ENCODE results near the gene SLC12A9.

Gene SLC12A9

DNA sequence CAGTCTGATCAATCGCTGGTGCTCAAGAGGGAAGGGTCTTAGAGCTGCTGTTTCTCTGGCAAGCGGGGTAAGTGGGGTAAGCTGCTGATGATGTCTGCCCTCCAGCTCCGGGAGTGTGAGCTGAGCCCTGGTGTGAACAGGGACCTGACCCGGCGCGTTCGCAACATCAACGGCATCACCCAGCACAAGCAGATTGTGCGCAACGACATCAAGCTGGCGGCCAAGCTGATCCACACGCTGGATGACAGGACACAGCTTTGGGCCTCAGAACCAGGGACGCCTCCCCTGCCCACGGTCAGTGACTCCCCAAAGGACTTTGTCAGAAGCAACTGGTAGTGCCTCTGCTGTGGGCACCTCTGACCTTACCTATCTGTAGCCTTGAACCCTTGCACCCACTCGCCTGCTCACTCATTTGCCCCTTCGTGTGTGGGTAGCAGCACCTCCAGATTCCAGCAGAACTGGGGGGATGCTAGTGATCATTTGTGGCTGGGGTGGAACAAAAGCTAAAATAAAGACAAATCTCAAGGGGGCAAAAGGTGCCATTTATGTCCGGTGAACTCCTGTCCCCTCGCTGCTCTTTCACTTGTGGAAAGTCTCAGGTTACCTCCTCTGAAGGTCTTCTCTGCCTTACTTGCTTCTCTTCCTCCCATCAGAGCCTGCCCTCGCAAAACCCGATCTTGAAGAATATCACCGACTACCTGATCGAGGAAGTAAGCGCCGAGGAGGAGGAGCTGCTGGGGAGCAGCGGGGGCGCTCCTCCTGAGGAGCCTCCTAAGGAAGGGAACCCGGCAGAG, 33.8 kb downstream of the SLC12A9 start:
- DNase-seq (ENCODE audit: low spot score), result no peak

DNA sequence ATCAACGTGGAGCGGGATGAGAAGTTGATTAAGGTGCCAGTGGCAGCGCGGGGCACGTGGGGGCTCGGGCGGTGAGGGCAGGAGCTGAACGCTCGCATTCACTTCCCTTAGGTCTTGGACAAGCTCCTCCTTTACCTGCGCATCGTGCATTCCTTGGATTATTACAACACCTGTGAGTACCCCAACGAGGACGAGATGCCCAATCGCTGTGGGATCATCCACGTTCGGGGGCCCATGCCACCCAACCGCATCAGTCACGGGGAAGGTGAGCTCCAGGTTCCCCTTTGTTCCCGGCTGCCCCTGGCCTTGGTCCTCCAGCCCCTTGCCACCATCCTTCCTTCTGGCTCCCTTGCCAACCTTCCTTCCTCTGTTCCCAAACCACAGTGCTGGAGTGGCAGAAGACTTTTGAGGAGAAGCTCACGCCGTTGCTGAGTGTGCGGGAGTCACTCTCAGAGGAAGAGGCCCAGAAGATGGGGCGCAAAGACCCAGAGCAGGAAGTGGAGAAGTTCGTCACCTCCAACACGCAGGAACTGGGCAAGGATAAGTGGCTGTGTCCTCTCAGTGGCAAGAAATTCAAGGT, 34.5 kb downstream of the SLC12A9 start:
- DNase-seq (ENCODE audit: low spot score), result no peak

DNA sequence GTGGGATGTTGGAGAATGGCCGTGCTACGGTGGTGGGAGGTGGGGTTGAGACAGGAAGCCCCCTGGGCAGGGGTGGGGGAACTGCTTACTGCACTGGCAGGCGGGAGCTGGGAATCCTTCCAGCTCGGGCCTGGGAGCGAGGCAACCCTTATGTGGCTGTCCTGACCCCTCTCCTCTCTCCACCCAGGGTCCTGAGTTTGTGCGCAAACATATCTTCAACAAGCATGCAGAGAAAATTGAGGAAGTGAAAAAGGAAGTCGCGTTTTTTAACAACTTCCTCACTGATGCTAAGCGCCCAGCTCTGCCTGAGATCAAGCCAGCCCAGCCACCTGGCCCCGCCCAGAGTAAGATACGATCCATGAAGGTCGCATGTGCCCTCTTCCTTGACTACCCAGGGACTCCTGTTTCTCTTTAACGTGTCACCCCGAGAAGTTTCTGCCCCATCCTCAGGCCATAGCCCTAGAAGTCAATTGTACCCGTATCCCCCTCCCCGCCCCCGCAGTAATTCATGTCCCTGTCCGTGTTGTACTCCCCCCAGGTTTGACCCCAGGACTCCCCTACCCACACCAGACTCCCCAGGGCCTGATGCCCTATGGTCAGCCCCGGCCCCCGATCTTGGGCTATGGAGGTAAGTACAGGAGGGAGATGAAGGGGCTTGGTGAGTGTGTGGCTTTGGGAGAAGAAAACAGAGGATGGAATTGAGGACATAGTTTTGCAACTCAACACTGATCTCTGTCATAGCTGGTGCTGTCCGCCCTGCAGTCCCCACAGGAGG, 35.2 kb downstream of the SLC12A9 start:
- peak; percentile 44 for DNase-seq (ENCODE audit: low spot score)

DNA sequence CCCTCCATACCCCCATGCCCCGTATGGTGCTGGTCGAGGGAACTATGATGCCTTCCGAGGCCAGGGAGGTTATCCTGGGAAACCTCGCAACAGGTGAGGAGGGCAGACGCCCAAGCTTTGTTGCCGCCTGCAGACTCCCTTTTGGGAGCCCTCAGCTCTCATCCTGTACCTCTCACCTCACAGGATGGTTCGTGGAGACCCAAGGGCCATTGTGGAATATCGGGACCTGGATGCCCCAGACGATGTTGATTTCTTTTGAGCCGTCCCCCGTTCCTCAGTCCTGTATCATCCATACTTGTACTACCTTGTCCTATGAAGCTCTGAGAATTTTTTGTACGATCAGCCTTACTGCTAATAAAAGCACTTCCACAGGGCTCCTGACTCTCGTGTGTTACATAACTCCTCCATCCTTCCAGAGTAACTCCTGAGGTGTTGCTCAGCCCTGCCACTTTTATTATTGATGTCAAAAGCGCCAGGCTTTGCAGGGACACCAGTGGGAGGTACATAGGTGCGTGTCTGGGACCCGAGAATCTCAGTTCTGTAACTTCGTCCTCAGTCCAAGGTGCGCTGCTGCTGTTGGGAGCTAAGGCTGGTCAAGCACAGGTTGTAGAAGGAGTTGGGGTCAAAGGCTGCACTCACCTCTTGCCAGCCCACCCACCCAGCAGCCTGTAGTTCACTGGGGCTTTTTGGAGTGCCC, 35.9 kb downstream of the SLC12A9 start:
- DNase-seq (ENCODE audit: low spot score), result no peak

DNA sequence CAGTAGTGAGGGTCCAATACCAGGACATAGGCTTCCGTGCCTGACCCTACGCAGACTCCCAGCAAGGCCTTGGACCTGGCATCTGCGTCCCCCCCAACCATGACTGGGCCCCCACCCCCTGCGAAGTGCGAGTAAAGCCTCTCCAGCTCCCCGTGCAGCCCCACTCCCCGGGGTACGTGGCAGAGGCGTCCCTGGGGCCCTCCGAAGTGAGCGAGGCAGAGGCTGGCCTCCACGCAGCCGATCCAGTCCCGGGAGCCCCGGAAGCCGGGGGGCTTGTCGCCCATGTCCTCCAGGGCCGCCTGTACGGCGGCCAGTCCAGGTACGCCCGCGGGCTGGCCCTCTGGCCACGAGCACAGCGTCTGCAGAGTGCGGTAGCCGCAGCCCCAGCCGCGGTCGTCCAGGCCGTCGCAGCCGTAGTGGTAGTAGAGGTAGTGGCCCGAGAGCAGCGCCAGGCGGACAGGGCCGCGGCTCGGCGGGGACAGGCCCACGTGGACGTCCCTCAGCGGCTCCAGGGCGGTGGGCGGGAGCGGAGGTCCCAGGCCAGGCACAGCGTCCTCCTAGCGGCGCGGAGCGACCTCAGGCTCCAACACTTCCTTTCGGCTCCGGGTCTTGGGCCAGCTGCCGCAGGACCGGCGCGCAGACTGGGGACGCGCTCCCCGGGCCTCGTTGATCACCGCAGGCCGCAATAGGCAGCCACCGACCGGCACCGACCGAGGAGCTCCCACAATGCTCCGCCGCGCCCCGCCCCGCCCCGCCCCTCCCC, 36.7 kb downstream of the SLC12A9 start, which contains the start of gene UFSP1:
Gene UFSP1, minus strand, starts transcription at position 728 of the 763 bp plus-strand sequence. Its CDS starts 444 bp downstream, at position 284.
- DNase-seq (ENCODE audit: low spot score), result no peak

DNA sequence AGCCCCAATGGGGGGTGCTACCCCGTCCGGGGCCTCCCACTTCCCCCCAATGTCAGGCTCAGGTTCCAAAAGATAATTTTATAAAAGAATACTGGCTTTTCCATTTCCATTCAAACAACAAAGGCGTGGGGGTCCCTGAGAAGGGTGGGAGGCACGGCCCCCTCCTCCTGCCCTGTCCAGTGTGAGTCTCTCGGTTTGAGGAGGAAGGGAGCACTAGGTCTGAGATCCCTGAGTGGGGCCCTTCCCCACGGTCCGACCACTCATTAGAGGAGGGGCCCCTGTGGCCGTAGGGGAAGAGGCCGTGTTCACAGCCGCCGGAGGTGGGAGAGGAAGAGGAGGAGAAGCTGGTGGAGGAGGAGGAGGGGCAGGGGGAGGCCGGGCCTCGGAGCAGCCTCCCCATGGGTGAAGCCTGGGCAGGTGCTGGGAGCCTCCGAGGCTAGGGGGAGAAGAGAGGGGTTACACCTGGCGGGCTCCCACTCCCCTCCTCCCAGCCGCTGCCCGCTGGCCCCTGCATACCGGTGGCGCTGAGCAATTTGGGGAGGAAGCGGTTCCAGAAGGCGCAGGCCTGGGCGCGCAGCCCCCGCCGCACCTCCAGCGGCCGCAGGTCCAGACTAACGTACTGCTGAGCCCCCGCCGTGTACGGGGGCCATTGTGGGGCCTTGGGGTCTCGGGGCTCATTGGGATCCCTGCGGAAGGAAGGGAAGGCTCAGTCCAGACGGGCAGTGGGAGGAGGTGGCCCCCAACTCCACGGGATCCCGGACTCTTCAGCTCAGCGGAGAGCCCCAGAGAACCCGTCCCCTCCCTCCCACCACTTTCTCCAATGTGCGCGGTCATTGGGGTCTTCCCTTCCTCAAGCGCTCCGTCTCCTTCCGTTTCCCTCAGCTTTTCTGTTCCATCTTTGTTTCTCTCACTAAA, 38.4 kb downstream of the SLC12A9 start:
- DNase-seq (ENCODE audit: low spot score), result peak; percentile 25

DNA sequence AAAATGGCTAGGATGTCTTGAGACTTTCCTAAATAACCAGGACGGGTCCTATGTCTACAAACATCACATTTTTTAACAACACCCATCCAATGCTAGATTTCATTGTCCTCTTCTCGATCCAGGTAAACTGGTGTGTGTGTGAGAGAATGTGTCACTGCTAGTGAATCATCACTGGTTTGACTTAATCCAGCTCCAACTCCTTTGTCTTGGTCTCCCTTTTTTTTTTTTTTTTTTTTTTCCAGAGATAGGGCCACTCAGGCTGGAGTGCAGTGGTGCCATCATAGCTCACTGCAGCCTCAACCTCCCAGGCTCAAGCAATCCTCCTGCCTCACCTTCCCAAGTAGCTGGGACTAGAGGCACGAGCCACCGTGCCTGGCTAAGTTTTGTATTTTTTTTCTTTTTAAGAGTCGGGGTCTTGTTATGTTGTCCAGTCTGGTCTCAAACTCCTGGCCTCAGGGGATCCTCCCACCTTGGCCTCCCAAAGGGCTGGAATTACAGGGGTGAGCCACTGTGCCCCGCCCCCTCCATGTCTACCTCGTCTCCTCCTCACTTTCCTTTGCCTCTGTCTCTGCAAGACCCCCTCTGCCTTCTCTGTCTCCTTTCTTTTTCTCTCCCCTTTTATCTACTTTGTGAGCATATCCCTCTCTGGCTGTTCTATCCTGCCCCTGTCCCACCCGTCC, 39.2 kb downstream of the SLC12A9 start:
- DNase-seq (ENCODE audit: low spot score), result peak; percentile 28

DNA sequence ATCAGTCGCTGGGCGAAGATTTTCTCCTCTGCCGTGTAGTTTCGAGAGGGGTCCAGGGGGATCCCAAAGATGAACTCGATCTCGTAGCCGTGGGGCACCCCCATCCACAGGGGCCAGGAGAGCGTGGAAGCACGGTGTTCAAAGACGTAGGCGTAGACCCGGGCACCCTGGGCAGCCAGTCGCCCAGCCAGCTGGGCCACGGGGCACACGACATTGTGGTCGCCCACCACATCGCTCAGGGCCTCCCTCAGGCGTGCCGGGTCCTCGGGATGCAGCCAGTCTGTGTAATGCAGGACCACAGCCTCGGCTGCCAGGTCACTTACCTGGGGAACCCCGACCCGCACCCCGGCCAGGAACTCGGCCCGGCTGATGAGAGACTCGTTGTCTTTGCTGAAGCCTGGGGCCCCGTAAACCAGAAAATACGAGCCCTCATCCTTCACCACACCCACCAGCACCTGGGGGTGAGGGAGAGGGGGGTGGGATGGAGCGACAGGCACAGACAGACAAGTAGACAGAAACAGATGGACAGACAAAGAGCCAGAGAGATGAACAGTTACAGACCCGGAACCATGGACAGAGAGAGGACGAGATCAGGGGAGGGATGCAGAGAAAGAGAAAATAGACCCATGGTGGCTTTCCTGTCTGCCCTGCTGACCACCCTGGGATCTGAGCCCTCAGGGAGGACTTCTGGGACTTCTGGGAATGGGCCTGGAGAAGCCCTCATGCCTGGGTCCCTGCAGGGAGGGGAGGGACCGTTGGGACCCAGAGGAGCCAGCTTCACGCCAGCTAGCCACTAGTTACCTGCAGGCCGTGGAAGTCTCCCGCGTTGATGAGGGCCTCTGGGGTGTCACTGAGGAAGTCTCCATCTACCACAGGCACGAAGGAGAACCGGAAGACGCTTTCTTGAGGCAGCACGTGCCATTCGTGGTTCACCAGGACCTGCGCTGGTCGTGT, 40.1 kb downstream of the SLC12A9 start:
- no peak for DNase-seq (ENCODE audit: low spot score)

DNA sequence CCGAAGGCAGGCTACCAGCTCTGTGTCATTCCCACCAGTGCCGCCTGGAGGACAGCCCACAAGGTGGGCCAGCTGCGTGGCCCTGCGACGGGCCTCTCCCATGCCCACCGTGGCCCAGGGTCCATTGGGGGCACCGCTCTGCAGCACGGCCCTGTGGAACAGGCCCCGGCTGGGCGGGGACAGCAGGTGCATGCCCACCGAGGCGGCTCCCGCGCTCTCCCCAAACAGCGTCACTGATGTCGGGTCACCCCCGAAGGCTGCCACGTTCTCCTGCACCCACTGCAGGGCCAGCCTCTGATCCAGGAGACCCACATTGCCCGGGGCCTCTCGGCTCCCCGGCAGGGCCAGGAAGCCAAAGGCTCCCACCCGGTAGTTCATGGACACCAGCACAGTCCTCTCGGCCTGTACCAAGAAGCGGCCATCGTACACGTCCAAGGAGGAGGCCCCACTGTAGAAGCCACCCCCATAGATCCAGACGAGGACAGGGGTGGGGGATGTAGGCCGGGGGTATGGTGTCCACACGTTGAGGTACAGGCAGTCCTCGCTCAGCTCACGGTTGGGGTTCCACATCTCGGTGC, 40.9 kb downstream of the SLC12A9 start:
- no peak for DNase-seq (ENCODE audit: low spot score)

DNA sequence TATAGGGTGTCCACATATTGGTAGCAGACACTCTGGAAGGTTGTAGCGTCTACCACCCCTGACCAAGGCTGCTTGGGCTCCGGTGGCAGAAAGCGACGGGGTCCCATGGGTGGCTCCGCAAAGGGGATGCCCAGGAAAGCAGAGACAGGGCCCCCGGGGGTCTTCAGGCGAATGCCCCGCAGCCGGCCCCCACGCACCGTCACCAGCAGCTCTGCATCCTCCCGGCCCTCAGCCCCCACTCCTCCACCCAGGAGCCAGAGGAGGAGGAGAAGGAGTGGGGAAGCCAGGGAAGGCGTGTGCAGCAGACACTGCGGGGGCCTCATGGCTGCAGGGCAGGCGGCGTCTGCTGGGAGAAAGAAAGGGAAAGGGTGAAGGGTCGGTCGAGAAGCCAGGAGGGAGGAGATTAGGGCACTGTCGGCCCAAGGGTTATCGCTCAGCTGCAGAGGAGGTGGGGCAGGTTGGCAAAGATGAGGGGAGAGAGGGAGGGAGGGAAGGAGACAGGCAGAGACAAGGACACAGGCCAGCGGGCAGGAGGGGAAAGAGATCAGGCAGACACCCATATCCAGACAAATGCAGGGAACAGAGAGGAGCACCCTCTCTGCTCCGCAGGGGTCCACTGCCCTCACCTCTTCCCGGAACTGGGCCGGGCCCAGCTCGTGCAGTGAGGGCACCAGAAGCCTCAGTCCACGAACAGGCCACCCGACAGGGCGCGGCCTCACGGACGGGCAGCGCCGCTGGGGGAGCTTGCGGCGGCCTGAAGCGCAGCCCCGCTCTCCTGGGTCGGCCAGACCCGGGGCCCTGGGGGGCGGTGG, 41.6 kb downstream of the SLC12A9 start:
- DNase-seq (ENCODE audit: low spot score), result peak; percentile 88

DNA sequence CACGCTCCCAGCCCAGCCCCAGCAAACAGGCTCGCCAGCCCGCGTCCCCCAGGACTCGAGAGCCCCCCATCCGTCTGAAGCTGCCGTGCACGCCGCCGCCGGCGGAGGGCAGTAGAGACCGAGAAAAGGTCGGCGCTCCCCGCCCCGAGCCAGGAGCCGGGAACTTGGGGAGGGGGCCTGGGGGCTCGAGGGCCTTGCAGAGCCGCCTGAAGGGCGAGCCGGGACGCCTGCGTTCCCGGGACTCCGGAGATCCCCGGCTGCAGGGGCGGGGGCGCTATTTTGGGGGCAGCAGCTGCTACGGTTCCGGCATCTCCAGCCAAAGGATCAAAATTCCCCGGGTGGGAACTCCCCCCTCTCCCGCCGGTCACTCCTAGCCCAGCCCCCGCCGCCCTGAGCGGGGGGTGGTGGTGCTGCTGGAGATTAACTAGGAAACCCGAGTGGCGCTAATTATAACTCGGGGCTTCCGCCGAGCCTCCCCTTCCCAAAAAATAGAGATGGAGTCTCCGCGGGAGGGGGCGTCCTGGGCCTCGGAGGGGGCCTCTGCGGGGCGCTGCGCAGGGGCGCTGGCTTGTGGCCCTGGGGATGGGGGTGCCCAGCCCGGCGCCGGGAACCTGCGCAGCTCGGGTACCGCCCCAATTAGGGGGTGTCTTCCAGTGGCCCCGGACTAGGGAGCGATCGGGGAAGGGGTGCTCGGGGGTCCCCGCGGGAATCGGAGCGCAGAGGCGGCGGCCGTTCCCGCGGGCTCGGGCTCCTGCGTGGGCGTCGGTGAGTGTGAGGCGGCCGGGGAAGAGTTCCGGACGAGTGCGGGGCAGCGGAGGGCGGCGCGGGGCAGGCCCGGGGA, 42.6 kb downstream of the SLC12A9 start:
- peak; percentile 79 for DNase-seq (ENCODE audit: low spot score)

DNA sequence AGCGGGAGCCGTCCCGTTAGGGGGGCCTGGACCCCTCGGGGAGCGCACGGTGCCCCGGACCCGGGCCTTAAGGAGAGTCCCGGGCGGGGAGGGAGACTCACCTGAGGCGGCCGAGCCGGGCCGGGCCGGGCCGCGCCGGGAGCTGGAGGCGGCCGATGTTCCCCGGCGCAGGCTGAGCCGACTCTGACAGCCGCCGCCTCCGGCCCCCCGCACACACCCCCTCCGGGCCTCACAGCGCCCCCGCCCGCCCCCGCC, 43.1 kb downstream of the SLC12A9 start, which contains the start of gene ACHE:
Gene ACHE, minus strand, starts transcription at position 188 of the 255 bp plus-strand sequence. CDS start 1,656 bp downstream, outside the sequence.
- no peak for DNase-seq (ENCODE audit: low spot score)

DNA sequence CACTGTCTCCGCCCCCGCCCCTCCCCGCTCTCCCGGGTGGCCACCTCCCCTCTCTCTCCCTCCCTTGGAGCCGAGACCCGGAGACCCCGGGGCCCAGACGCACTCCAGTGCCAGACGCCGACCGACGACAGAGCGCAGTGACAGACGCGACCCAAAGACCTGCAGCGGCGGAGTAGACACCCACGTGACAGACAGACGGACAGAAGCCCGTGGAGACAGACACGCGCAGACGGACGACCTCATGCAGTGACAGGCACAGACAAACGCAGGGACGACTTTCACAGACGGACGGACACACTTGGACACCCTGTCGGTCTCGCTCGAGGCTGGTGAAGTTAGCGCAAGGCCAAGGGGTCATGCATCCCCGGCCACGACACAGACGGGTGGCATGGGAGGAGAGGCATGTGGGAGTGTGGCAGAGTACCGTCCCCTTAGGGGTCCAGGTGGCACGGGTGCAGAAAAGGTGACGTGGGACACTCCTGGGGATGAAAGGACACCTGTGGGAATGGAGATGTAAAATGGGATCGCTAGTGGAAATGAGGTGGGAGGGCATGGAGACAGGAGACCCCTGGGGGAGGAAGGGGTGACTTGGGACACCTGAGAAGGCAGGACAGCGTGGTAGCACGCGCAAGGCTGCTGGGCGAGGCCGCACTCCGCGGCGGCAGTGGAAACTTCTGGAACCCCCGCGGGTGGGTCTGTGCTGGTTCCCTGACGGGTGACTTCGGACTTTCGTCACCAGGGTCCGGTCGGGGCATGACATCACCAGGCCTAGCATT, 43.6 kb downstream of the SLC12A9 start:
- DNase-seq (ENCODE audit: low spot score), result peak; percentile 71

DNA sequence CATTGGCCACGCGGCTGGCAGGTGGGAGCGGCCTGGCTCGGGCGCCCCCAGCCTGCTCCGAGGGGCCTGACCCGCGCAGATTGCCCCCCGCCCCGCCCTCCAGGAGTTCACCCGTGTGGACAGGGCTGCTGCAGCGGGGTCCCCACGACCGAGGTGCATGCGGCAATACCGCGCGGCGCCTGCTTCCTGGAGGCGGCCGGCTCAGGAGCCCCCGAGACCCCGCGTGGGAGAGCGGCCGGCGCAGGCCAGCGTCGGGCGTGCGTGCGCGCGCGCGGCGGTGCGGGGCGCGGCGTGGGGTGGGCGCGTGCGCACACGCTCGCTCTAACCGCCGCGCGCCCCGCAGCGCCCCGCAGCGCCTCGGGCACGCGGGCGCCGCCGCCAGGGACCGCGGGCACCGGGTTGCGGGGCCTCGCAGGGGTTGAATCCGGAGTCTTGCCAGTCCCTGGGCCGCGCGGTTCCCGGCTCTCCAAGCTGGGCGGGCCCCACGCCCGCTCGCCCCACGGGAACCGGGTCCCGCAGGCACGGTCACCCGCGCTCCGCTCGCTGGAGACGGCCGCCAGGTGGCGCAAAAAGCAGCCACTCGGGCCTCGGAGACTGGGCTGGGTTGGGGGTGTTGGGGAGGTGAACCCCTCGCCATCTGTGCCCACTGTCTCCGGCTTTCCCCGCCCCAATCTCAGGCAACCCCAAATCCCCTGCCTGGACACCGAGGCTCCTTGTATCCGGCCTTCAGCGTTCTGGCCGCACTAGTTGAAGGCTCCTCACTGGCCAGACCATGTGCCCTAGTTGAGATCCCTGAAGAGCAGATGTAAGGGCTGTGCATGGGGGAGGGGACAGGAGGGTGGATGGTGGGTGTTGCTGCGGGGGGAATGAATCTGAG, 44.5 kb downstream of the SLC12A9 start:
- DNase-seq (ENCODE audit: low spot score), result peak; percentile 78
